ENCODE data around the gene ATF1.
A peak's percentile ranks its signal among the peaks of the same experiment; 100 is the strongest.

Gene ATF1

DNA sequence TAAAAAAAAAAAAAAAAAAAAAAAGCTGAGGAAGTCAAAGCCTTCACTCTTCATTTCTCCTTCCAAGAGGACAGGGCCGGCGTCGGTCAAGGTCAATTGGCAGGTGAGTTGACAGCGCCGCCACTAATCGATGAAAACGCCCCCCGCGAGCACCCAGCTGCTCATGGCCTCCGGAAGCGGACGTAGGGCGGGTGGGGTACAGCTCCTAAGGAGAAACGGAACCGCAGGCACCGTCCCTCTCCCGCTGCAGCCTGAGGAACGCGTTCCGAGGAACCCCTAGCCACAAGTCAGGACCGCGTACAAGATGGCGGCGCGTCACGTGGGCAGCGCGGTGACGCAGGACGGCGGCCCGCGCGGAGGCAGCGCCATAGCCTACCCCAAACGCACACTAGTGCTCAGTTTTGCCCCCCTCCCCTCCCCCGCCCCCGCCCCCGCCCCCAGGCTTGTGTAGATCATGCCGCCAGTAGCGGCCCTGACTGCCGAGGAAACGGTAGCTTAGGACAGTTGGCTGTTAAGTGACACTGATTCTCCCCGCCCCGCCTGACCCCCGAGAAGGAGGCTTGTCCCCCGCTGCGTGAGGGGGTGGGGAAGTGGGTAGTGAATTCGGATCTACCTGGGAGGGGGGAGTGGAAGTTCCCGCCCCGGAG, at the start of gene ATF1:
Gene ATF1 (plus strand): TSS at position 463 of the 647 bp plus-strand sequence. CDS start 16,045 bp downstream, outside the sequence.
- DNase-seq (ENCODE audit: low spot score), result peak; percentile 94
- peak; percentile 35 for FAIRE-seq

DNA sequence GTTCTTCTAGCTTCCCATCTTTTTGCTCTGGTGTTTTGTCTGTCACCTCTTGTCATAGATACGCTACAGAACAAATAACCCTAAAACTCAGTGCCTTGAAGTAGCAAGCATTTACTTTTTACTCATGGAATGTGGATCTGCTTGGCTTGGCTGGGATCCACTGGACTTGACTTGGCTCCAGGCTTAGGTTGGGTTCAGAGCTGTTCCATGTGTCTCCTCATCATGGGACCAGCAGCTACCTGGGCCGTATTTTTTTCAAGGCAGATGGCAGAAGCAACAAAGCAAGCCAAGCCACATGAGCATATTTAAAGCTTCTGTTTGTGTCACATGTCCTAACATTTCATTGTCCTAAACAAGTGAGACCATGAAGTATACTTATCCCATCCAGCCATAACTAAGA, 48.7 kb upstream of the ATF1 start:
- DNase-seq (ENCODE audit: low spot score) (no peak), FAIRE-seq (no peak)

DNA sequence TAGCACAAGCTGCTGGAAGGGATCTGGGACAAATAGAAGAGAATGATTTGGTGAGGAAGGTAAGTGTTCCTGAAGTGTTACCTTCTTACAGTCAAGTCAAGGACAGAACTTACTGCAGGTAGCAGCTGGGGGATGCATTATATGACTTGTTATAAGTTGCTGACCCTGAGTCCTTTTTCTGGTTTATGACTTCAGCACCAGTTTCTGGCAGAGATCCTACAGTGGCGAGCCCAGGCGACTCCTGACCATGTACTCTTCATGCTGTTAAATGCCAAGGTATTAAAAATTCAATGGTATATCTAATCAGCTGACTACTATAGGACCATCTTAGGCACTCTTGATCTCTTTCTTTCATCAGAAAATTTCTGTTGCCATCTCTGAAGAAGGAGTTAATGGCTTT, 45.1 kb upstream of the ATF1 start:
- FAIRE-seq (no peak), DNase-seq (ENCODE audit: low spot score) (no peak)

DNA sequence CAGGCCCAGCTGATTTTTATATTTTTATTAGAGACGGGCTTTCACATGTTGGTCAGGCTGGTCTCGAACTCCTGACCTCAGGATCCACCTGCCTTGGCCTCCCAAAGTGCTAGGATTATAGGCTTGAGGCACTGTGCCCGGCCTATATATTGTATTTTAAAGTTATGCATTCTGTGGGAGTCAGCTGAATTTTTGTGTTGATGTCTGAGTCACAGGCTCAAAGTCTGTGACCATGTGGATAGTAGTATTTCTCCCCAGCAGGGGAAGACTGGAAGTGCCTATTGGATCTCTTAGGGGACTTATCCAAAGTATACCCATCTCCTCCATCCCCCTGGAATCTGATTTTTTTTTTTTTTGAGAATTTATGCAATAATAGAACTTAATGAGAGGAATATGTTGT, 43.8 kb upstream of the ATF1 start:
- DNase-seq (ENCODE audit: low spot score), result no peak

DNA sequence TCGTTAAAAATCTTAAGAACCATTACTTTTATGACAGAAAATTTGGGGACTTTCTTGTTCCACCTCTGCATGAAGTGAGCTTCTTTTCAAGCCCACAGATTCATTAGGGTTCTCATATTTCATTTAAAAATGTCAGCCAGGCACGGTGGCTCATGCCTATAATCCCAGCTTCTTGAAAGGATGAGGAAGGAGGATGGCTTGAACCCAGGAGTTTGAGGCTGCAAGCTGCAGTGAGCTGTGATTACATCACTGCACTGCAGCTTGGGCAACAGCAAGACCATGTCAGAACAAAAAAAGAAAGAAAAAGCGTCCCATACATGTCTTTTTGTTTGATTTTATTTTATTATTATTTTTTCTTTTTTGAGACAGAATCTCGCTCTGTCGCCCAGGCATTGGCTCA, 43.4 kb upstream of the ATF1 start:
- DNase-seq (ENCODE audit: low spot score), result no peak
- no peak for FAIRE-seq

More for the DNA sequence above, 43.8 kb upstream of the ATF1 start:
- no peak for FAIRE-seq

DNA sequence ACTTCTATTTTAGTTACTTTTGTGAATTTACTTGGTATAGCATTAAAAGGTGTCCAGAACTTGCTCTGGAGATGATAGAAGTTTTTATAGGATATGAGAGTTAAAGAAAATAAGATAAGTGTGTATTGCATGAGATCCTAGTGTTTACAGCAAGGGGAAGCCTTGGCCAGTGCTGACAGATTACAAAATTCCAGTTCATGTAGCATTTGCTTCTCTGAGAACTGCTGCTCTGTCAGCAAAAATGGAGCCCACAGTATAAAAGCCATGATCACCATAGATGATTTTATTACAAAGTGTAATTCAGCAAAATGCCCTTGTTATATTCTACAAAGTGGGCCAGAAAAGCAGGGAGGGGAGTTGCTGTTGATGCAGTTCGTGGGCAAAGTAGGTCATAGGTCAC, 40.0 kb upstream of the ATF1 start:
- FAIRE-seq (no peak), DNase-seq (ENCODE audit: low spot score) (no peak)

DNA sequence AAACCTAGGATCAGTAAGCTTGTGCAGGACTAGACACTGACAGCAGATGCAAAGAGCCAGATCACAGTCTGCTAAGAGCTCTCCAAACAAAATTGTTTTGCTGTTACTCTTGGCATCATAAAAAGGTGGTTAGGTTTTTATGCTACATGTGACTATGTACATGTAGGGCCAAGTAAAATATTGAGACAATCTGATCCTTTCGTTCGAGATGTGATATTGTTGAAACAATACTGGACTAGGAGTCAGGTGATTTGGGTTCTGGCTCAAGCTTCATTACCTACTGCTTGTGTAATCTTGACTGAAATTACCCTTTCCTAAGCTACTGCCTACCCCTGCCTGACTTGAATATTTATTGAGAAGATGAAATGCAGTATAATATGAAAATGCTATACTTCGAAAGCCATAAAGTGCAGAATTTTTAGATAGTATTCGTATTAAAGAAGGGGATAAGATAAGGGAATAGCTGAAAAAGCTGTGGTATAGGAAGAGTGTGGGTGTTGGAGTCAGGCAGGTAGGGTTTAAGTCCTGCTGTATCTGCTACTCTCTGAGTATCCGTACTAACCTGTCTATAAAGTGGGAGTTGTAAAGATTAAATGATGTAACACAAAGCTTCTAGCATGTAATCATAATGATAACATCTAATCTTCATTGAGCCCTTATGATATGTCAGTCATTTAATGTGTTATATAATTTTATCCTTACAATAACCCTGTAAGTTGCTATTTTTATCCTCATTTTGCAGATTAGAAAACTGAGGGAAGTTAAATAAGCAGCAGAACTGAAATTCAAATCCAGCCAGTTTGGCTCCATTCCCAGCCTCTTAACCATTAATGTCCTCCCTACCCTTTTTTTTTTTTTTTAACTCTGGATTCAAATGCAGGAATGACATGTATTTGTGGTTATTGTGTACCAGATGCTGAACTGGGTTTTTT, 38.6 kb upstream of the ATF1 start:
- DNase-seq (ENCODE audit: low spot score), result no peak
- FAIRE-seq, result no peak

DNA sequence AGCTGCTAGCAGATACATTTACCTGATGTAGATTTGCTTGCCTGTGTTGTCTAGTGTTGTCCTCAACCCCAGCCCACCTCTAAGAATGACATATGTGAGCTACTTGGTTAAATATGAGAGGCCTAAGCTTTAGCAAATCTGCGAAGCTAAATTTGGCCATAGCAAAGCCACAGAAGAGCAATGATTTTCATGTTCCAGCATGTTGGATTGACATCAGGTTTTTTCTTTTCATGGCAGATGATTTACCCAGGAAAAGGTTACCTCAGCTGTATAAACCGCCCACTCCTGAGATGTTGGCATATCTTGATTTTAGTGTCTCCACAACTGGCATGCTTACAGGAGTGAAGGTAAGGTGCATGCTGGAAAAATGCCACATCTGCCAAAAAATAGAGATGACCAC, 36.4 kb upstream of the ATF1 start:
- no peak for DNase-seq (ENCODE audit: low spot score)
- no peak for FAIRE-seq

DNA sequence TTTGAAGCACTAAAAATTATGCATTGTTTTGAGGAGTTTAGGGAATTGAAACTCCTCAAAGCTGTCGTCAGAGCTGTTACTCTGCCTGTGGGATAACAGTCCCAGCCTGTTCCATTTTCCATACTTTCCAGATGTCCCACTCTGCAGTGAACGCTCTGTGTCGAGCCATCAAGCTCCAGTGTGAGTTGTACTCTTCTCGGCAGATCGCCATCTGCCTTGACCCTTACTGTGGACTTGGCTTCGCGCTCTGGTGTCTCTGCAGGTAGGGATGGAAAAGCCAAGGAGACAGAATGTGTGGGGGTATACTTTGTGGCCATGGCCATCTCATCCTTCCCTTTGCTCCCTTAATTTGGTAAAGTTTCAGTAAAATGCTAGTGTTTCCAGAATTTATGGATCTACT, 35.5 kb upstream of the ATF1 start:
- no peak for DNase-seq (ENCODE audit: low spot score)
- no peak for FAIRE-seq

DNA sequence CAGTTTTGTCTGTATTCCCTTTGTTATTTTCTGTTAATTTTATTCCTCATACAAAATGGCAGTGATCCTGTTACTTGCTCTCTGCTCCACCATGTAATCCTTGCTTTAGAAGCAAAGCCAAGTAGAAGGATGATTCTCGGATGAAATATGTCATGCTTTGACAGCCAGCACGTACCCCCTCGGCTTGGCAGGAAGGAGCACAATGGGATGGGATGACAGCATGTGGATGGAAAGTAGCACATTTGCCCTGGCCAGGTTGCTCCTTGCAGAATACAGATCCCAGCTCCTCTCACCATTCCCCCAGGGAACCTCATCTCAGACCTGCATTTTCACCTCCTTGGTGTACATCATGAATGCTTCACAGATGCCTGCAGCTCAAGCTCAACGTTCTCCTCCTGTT, 35.1 kb upstream of the ATF1 start:
- no peak for DNase-seq (ENCODE audit: low spot score)
- no peak for FAIRE-seq

DNA sequence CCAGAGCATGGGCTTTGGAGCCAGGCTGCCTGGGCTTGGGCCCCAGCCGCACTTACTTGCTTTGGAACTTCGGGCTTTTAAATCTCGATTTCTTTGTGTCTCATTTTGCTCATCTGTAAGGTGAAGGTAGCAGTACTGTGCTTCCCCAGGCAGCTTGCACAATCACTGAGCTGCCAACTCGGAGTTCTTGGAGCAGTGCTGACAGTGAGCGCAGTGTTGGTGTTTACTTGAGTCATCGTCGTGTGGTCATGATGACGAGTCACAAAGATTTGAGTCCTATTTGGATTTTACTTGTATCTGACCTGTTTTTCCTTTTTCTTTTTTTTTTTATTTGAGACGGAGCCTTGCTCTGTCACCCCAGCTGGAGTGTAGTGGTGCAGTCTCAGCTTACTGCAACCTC, 31.3 kb upstream of the ATF1 start:
- FAIRE-seq (no peak), DNase-seq (ENCODE audit: low spot score) (no peak)

DNA sequence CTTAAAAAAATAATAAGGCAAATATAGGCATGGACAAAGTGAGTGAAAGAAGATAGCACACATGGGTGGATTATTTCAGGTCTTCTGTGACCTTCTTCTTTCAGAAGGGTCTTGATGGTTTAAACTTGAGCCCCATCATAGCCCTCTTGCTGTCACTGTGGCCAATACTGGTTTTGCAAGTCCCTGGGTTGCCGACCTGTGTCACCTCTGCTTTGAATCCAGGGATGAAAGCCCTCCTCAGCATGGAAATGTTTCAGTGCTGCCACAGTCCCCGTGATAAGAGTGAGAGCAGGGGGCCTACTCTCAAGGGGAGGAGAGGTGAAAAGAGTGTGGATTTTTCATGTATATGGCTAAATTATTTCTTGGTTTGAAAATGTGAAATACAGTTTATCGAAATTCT, 30.2 kb upstream of the ATF1 start:
- FAIRE-seq, result no peak
- no peak for DNase-seq (ENCODE audit: low spot score)

DNA sequence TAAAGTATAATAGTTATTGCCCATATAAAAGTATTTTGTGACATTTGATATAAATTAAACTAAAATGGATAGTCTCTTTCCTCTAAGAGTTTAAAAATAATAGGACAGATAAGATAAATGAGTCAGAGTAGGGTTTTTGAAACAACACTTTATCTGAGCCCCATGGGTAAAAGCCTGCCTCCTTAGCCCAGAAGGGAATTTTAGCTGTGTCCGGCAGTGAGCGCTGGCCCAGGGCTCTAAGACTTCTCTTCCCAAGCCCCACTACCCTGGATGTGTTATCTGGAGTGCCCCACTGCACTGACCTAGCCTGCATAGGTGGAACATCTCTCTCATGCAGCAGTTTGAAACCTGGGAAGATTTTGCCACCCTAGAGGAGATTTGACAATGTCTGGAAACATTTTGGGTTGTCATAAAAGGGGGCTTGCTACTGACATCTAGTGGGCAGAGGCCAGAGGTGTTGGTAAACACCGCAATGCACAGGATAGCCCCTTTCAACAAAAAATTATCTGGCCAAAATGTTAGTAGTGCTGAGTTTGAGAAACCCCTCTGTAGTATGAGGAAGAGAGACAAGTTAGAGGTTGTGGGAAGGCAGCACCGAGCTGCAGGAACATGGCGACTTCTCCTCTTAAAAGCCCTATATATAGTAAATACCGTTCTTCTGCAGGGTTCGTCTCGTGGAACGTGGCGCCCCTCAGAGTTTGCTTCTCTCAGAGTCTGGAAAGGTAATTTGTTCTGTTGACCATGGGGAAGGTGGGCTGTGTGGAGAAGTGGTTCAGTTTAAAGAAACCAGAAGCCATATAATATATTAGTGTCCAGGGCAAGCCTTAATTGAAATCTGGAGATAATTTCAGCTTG, 29.3 kb upstream of the ATF1 start:
- FAIRE-seq (no peak), DNase-seq (ENCODE audit: low spot score) (peak; percentile 51)

DNA sequence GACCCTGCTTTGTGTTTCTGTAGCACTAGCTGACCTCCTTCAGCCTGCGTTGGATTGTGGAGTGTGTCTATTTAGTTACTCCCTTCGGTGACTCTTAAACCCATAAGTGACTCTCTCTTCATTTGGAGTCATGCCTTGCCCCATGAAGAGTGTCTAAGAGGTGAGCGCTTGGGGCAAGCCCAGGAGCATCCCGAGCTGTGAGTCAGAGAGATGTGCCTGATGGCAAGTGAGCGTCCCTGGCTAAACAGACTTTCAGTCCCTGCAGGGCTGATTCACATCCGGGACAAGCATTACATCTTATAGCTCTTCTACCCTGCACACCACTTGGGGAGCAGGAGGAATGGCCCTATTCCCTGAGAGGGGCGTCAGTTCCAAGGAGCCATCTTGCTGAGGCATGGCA, 24.3 kb upstream of the ATF1 start:
- DNase-seq (ENCODE audit: low spot score) (no peak), FAIRE-seq (no peak)

DNA sequence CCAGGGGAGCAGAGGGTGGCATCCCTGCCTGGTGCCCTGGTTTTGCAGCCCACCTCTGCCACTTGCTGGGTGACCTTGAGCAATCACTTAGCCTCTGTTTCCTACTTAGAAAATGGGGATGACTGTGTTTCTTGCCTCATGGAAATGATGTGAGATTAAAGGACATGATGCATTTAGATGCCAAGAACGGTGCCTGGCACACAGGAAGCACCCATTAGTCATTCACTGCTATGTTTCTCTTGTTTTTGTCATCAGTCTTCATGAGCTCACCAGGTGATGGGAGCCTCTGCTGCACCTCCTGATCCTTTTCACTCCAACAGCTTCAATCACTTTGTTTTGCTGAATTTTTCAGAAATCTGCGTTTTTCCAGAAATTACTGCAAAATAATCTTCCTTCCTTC, 23.6 kb upstream of the ATF1 start:
- DNase-seq (ENCODE audit: low spot score) (no peak), FAIRE-seq (no peak)

DNA sequence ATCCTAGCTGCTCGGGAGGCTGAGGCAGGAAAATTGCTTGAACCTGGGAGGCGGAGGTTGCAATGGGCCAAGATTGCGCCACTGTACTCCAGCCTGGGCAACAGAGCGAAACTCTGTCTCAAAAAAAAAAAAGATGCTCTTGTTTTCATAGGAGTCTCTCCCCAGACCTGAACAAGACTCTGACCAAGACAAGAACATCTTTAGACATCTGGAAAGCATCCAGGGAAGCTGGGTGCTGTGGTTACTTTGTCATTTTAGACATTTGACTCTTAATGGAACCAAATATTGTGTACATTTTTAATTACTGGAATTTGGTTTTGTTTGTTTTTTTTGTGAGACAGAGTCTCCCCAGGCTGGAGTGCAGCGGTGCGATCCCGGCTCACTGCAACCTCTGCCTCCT, 21.1 kb upstream of the ATF1 start:
- FAIRE-seq, result no peak
- no peak for DNase-seq (ENCODE audit: low spot score)

DNA sequence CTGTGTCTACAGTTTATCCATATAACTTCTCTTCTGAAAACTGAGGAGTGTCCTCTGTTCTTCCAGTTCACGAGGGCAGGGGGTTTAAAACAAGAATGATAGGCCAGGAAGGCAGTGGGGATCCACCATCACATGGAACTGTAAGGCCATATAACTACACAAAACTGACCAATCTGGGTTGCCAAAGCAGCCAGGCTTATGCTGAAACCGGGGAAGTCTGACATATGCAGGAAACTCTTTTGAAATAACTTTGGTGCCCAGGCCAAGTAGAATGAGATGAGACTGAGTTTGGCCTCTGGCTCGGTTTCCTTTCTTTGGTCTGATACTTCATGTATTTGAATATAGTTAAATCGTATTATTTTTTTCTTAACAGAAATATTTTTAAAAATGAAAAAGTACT, 18.0 kb upstream of the ATF1 start:
- FAIRE-seq (no peak), DNase-seq (ENCODE audit: low spot score) (no peak)

DNA sequence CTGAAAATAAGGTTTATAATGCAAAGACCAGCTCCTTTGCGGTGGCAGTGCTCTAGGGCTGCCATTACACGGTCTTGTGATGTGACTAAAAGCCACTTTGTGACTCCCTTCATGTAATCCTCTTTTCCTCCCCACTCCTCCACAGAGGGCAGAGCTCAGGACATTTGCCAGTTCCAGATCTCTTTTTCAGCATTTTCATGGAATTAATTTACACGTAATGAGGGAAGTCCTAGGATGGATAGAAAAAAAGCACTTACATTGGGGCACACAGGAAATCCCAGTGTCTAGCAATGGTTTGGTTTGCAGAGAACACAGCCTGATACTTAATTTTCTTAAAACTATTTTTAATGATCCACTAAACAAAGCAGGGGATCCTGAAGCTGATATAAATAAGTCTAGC, 17.5 kb upstream of the ATF1 start:
- FAIRE-seq (no peak), DNase-seq (ENCODE audit: low spot score) (no peak)

DNA sequence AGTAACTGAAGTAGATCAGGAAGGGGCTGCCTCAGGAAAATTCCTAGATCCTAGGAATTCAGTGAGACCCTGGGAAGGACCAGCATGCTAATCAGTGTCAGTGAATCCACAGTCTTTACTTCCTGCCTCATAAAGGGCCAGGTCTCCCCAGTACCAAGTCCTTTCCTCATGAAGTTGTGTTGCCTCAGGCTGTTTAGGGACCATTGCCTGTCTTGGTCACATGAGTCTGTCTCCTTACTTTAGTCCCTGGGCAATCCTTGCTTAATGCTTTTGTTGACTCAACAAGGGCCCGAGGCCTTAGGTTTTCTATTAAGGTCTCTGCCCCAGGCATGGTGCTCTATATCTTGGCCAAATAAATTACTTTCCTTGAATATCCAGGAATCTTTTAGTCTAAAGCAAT, 16.1 kb upstream of the ATF1 start:
- no peak for FAIRE-seq
- no peak for DNase-seq (ENCODE audit: low spot score)

DNA sequence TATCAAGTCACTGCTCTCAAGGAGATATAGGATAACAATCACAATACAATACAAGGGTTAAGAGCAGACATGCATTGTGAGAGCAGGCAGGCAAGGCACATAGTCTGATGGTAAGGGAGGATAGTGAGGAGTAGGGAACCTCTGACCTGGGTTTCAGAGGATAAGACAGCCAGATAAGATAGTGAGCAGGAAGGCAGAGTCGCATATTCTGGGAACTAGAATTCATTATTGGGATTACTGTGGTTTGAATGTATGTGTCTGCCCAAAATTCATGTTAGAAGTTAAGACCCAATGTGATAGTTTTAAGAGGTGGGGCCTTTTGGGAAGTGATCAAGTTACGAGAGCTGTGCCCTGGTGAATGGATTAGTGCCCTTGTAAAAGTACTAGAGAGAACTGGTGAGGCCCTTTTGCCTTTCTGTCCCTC, 14.4 kb upstream of the ATF1 start:
- FAIRE-seq (no peak), DNase-seq (ENCODE audit: low spot score) (no peak)

DNA sequence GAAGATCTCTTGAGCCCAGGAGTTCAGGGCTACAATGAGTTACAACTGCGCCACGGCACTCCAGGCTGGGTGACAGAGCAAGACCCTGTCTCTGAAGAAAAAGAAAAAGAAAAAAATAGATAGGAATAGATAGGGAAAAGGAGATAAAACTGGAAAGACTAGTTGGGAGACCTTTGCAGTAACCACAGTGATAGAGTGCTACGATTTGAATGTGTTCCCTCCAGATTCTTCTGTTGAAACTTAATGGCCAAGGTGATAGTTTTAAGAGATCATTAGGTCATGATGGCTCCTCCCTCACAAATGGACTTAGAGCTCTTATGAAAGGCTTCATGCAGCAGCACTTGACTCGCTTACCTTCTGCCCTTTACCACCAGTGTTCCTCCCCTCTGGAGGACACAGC, 13.5 kb upstream of the ATF1 start:
- no peak for DNase-seq (ENCODE audit: low spot score)
- no peak for FAIRE-seq

All from urothelium cell line (cell line).